GM18520 (cell line): ENCODE results near the gene KIF1C.
A peak's percentile ranks its signal among the peaks of the same experiment; 100 is the strongest.

Experiments used
- ATAC-seq: cut with Tn5 transposase; IDR thresholded peaks from one replicate; pipeline ENCODE4 v1.9.1; 2021; ENCODE audit not compliant: unreplicated experiment

Gene KIF1C

DNA sequence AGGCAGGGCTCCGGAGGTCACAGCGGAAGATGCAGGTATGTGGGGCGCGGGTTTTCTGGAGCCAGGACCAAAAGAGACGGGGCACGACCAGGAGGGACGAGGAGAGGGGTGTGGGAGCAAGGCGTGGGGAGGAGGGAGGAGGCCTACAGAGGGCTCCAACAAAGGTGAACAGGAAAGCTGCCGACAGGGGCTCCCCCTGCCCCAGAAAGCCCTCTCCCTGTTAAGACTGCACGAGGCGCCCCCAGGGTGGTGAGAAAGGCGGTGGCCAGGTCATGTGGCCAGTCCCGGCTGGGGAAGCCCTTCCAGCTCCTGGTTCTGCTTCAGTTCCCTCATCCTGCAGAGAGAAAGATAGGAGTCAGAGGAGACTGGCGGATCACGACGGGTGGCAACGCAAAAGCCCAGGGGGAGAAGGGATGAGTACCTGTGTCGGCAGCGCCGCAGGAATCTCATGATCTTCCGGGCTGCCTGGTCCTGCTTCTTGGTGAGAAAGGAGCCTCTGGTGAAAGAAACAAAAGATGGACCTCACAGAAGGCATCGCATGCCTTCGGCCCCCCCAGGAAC is 29.2 kb upstream of the KIF1C start:
- no peak for ATAC-seq

- no peak for ATAC-seq
These were observed 28.7 kb upstream of the KIF1C start for GRCh38 chr17:4969047-4969550.

DNA sequence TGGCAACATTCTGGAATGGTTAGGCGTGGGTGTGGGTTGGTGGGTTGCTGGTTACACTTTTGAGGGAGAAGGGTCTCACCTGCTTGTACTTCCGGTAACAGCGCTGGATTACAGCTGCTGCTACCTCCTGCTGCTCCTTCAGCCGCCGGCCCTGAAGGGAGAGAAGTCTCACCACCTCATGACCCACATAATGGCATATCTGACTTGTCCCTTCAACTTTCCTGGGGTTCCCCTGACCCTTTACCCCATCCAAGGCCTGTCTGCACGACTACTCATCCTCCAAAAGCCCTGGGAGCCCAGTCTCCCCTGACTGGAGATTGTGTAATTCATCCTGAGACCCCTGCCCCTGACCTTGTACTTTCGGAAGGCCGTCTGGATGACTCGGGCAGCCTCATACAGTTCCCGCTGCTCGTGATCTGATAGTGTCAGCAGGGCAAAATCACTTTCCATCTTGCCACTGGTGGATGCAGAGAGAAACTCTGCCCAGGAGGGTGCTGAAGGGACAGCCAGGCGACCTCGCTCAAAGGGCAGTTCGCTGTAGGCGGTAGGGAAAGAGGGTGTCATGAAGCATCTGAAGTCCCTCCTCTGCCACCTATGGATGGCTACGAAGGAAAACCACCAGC is 28.1 kb upstream of the KIF1C start:
- ATAC-seq, result no peak

GRCh38 chr17:4970273-4970672 is 27.5 kb upstream of the KIF1C start:
- no peak for ATAC-seq

DNA sequence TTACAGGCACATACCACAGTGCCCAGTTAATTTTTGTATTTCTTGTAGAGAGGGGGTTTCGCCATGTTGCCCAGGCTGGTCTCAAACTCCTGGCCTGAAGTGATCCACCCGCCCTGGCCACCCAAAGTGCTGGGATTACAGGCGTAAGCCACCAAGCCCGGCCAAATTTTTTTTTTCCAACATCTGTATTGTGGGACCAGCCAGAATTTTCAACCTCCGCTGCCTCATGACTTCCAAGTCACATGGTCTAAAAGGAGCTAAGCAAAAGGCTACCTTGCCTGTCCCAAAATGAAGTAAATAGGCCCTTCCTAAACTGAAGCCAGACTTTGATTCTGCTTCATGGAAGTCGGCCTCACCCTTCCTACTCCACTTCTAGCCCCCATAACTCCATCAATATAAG is 25.9 kb upstream of the KIF1C start:
- ATAC-seq, result no peak

DNA sequence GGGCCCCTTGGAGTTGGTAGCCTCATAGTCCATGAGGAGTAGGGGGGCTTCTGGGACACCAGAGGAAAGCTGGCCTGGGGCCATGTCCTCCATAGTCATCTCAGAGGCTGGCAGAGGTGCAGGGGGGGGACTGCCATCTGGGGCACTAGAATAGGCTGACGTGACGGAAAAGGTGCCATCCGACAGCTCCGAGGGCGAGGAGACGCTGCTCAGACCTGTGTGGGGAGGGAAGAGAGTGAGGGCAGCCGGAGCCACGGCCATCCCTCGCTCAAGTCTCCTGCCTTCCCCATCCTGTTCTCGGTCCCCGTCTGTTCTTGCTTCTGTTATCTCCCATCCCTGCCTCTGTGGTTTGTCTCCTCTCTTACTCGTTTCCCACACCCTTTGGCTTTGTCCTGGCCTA is 25.4 kb upstream of the KIF1C start:
- ATAC-seq, result no peak

DNA sequence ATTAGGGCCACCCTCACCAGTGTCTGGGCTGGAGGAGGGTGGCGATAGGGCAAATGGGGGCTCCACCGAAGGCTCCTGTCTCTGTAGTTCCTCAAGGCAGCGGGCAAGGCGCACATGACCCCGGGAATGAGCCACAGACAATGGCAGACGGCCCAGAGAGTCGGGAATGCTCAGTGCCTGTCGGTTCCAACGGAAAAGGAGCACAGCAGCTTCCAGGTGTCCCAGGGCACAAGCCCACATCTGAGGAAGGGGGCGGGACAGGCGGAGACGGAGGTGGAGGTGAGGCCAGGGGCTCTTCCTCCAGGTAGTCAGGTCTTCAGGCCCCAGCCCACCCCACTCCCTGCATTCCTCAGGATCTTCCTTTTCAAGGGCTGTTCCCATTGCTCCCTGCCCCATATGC is 25.0 kb upstream of the KIF1C start:
- no peak for ATAC-seq

DNA sequence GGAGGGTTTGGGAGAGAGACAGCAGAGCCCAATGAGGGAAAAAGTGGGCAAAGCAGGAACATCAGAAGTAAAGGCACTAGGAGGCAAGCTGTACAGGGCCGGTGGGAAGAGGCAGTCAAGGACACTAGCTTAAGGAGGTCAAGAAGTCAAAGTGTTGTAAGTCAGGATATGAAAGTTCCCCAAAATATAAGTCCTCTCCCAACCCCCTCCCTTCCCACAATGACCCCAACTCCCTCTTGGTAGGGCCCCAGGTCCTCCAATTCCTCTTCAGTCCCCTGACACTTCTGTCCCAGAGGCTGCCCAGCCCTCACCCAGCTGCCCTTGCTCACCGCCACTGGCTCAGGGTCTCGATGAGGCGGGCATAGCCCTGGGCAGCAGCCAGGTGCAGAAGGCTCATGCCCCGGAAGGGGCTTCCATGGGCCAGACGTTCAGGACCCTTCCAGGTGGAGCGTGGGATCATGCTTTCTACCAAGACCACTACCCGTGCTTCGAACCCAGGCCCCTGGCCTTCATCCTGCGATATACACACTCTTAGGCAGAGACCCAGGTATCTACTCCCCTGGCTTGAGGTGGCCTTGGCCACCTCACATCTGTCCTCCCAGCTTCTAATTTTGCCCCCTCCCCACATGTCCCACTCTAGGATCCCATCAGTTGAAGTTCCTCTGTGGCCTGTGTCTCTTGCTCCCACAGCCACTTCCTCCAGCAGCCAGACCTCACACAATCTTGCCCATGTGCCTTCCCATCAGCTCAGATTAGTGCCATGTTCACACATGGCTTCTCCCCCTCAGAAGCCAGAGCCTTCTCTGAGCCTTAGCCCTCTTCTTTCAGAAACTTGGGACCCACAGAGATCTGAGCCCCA is 24.3 kb upstream of the KIF1C start:
- no peak for ATAC-seq

DNA sequence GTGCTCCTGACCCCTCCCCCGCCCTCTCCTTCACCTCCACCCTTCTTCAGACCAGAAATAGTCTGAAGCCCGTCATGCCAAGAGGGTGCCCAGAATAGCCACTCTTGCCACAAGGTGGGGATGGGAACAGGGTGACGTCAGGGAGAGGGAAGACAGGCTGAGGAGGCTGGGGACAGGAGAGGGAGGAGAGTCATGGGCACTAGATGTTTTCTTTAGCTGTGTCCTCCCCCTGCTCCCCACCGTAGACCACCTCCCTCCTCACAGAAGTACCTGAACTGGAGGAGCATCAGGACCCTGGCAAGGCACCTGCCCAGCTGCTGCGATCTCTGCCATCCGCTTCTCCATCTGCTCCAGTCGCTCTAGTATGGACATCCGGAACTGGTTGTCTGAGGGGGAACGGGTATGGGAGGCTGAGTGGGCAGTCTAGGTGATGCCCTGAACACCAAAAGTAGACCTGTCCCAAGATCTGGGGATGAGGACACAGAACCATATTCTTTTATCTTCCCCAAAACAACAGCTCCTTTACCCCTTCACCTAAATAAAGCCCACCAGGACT is 23.6 kb upstream of the KIF1C start:
- ATAC-seq, result no peak

DNA sequence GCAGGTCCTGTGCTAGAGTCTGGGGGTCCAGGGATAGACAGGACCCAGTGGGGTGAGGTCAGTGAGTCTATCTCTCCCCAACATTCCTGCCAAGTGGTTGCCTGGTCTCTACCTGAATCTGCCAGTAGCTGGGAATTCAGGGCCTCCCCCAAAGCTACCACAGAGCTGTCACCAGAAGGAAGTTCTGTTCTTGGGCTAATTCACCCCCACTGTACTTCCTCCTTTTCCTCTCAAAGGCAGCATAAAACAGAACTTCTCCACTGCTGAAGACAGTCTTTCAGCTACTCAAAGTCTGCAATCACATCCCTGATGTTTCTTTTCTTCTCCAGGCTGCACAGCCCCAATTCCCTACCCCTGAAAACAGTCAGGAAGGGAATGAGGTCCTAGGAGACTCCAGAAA is 19.0 kb upstream of the KIF1C start:
- no peak for ATAC-seq

DNA sequence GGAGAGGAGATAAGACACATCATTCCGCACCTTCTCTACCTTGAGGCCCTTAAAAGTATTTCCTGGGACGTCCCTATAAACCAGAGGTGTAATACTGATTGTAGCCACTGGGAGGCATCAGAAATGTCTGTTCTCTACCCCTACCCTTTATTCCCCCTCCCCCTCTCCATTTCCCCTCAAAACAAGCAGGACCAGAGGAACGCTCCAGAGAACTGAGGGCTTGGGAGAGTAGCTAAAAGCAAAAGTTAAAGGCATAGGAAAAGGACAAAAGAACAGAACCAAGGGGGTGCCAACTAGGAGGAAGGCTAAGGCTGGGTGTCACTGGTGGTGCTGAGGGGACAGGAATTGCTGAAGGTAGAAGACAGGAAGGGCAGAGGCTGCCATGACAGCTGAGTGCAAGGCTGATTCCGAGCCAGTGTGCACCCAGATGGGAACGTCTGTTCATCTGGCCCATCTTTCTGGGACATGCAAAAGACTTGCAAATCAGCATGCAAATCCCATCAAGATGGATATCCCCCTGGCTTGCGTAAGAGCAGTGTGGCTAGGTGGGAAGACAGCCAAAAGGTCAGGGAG is 17.0 kb upstream of the KIF1C start:
- no peak for ATAC-seq

DNA sequence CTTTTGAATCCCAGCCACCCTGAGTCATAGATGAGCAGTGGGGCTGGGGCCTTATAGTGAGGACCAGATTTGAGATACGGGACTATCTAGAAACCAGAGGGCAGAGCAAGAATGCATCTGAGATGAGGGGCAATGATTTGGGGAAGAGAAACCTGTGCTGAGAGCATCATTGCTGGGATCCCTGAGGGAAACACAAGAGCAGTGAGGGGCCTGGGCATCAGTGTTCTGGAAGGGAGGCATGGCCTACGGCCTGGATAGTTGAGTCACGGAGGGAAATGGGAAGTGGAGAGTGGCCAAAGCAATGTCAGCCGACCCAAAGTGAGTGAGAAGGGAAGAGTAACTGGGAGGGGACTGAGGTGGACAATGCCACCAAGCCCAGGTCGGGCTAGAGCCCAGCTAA is 15.4 kb upstream of the KIF1C start:
- ATAC-seq, result no peak

- no peak for ATAC-seq
These were observed 11.3 kb upstream of the KIF1C start for GRCh38 chr17:4986403-4986802.

GRCh38 chr17:4986951-4987766 is 10.6 kb upstream of the KIF1C start, which contains the start of gene CAMTA2:
TSS of gene CAMTA2 (minus strand) at chr17:4987675. CDS start at chr17:4986222, 1,453 bp downstream.
- ATAC-seq, result peak; percentile 57

DNA sequence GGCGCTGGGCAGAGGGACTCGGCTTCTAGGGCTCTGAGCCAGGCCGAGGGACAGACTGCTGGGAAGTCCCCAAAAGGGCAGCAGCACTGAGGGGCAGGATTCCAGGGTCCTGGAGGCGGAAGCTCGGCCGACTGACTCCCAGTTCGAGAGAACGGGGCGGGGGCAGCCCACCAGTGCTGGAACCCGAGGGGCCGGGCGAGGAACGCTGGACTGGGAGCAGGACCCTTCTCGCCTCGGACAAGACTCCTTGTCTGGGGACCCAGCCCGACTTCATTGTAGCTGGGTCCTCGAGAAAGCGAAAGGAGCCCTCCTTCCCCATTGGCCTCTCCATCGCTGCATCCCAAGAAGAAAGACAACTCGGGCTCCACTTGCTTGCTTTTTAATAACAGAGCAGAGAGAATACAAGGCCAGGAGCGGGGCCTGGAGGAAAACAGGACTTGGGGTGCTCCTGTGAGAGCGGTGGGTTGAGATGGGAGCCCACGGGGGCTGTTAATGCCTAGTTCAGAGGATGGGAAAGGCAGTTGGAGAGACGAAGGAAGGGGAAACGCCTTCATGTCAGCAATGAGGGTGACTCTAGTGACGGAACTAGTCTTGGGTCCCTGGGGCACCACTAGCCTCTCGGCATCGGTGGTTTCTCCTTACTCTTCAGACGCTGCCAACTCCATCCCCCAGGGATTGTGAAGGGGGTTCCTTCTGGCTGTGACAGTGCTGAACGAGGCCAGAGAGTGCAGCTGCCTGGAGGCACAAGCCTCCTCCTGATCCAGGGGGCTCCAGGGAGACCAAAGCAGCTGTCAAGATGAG is 9.8 kb upstream of the KIF1C start:
- ATAC-seq, result no peak

DNA sequence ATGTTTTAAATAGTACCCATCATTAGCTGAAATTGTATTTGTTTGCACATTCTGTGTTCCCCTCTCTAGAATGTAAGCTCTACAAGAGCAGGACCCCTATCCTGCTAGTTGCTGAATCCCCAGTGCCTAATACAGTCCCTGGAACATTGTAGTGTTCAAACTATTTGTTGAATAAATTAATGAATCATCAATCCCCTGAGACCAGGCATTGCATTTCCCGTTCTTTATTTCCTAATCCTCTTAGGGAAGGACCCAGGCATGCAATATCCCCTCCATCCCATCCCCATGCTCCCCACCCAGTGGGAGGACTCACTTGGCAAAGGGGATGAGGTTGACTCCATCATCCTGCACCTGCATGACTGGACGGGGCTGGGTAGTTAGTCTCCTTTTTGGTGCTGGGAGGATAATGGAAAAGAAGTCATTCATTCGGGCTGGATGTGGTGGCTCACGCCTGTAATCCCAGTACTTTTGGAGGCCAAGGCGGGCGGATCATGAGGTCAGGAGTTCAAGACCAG is 3.6 kb upstream of the KIF1C start:
- no peak for ATAC-seq

- no peak for ATAC-seq
These were observed 429 bp downstream of the KIF1C start for GRCh38 chr17:4998027-4998731.

- ATAC-seq, result no peak
These were observed 1.1 kb downstream of the KIF1C start for GRCh38 chr17:4998732-4999429.
